ENCODE results near the gene RNF112. TPM values are rescaled to one million over a fixed set of nuclear protein-coding genes. Genes with fewer than 3 reads are reported as not detected.
A peak's percentile ranks its signal among the peaks of the same experiment; 100 is the strongest.

The RNF112 gene
- total and polyA plus RNA-seq, 2 experiments from 2014 or later: 0.83 to 9.1 TPM

GRCh38 chr17:19375732-19376131 lies 35.3 kb upstream of the RNF112 start:
- Histone ChIP-seq H3K4me1 (ENCODE audit: insufficient read depth) (peaks cover 14% of the 10 kb centered on the region), H3K9me3 (ENCODE audit: low read depth) (no peaks in the 10 kb centered on the region), H3K9me2 (ENCODE audit: insufficient read depth) (no peaks in the 10 kb centered on the region), H3K4me3 (no peak overlapping the region), H3K9ac (no peak overlapping the region), H3K79me2 (ENCODE audit: insufficient read depth) (peaks cover 35% of the 10 kb centered on the region), H3F3A (ENCODE audit: insufficient read depth) (peaks cover 22% of the 10 kb centered on the region), H4K20me1 (ENCODE audit: insufficient read depth) (no peaks in the 10 kb centered on the region), H3K27me3 (replicated peaks; ENCODE audit: insufficient read depth) (no peaks in the 10 kb centered on the region), H2AFZ (no peak overlapping the region), H3K4me2 (ENCODE audit: unreplicated experiment) (no peak overlapping the region), H3K27ac (no peak overlapping the region), H3K36me3 (ENCODE audit: low read depth) (peaks cover 8% of the 10 kb centered on the region; the same call in 1 of the 2 replicates)
- DNase-seq: no peak
- WGBS, 2 experiments (ENCODE audit: low coverage in 1 of 2, low lambda C conversion rate in 2 of 2, missing lambda C conversion rate in 2 of 2): 84 to 100% methylated on average over 1 of the region's 1 CpG
- TF ChIP-seq EZH2phosphoT487 (IDR thresholded peaks at IDR 0.05; ENCODE audit: insufficient read depth, low read depth) (no peak), EZH2 (IDR thresholded peaks at IDR 0.05; ENCODE audit: insufficient read depth, poor library complexity, severe bottlenecking) (no peak)
- in situ Hi-C loops (cut with MboI): no loop called here

GRCh38 chr17:19376811-19377210 lies 34.2 kb upstream of the RNF112 start:
- Histone ChIP-seq H3K27ac (peak overlapping the region; percentile 94), H3K9me3 (ENCODE audit: low read depth) (no peaks in the 10 kb centered on the region), H3K9me2 (ENCODE audit: insufficient read depth) (no peaks in the 10 kb centered on the region), H3K4me3 (peak overlapping the region; percentile 94), H3K4me2 (ENCODE audit: unreplicated experiment) (peak overlapping the region; percentile 95), H3K4me1 (ENCODE audit: insufficient read depth) (peaks cover 14% of the 10 kb centered on the region), H3K79me2 (ENCODE audit: insufficient read depth) (peaks cover 45% of the 10 kb centered on the region), H2AFZ (peak overlapping the region; percentile 94), H4K20me1 (ENCODE audit: insufficient read depth) (no peaks in the 10 kb centered on the region), H3F3A (ENCODE audit: insufficient read depth) (peaks cover 22% of the 10 kb centered on the region), H3K36me3 (ENCODE audit: low read depth) (peaks cover 16% of the 10 kb centered on the region; the same call in 1 of the 2 replicates), H3K9ac (peak overlapping the region; percentile 89), H3K27me3 (replicated peaks; ENCODE audit: insufficient read depth) (no peaks in the 10 kb centered on the region)
- TF ChIP-seq EZH2 (IDR thresholded peaks at IDR 0.05; ENCODE audit: insufficient read depth, poor library complexity, severe bottlenecking) (no peak), EZH2phosphoT487 (IDR thresholded peaks at IDR 0.05; ENCODE audit: insufficient read depth, low read depth) (no peak)
- in situ Hi-C loops (cut with MboI): no loop called here
- WGBS, 2 experiments (ENCODE audit: low coverage in 1 of 2, low lambda C conversion rate in 2 of 2, missing lambda C conversion rate in 2 of 2): 24 to 25% methylated on average over 2 of the region's 2 CpGs
- no peak for DNase-seq

- TF ChIP-seq EZH2 (IDR thresholded peaks at IDR 0.05; ENCODE audit: insufficient read depth, poor library complexity, severe bottlenecking) (no peak), EZH2phosphoT487 (IDR thresholded peaks at IDR 0.05; ENCODE audit: insufficient read depth, low read depth) (no peak)
- Histone ChIP-seq H3K9ac (peak overlapping the region; percentile 89), H3K4me1 (ENCODE audit: insufficient read depth) (peaks cover 14% of the 10 kb centered on the region), H3F3A (ENCODE audit: insufficient read depth) (peaks cover 22% of the 10 kb centered on the region), H3K36me3 (ENCODE audit: low read depth) (peaks cover 16% of the 10 kb centered on the region; the same call in 1 of the 2 replicates), H3K9me3 (ENCODE audit: low read depth) (no peaks in the 10 kb centered on the region), H3K79me2 (ENCODE audit: insufficient read depth) (peaks cover 55% of the 10 kb centered on the region), H3K9me2 (ENCODE audit: insufficient read depth) (no peaks in the 10 kb centered on the region), H3K4me2 (ENCODE audit: unreplicated experiment) (peak overlapping the region; percentile 95), H2AFZ (peak overlapping the region; percentile 94), H3K4me3 (peak overlapping the region; percentile 94), H3K27me3 (replicated peaks; ENCODE audit: insufficient read depth) (no peaks in the 10 kb centered on the region), H3K27ac (peak overlapping the region; percentile 94), H4K20me1 (ENCODE audit: insufficient read depth) (no peaks in the 10 kb centered on the region)
- WGBS, 2 experiments (ENCODE audit: low coverage in 1 of 2, low lambda C conversion rate in 2 of 2, missing lambda C conversion rate in 2 of 2): 1 to 2% methylated on average over 65 of the region's 67 CpGs
- in situ Hi-C loops (cut with MboI): no loop called here
- DNase-seq: peak; percentile 99
Observed at GRCh38 chr17:19377602-19378415, 33.2 kb upstream of the RNF112 start.

- Histone ChIP-seq H3F3A (ENCODE audit: insufficient read depth) (peaks cover 28% of the 10 kb centered on the region), H3K27ac (peak within 1 kb of the TSS; percentile 94), H3K36me3 (ENCODE audit: low read depth) (peaks cover 20% of the 10 kb centered on the region; the same call in 1 of the 2 replicates), H3K79me2 (ENCODE audit: insufficient read depth) (peaks cover 58% of the 10 kb centered on the region), H2AFZ (peak within 1 kb of the TSS; percentile 94), H3K4me1 (ENCODE audit: insufficient read depth) (peaks cover 15% of the 10 kb centered on the region), H3K4me3 (peak within 1 kb of the TSS; percentile 94), H3K9ac (peak within 1 kb of the TSS; percentile 89), H3K4me2 (ENCODE audit: unreplicated experiment) (peak within 1 kb of the TSS; percentile 95), H4K20me1 (ENCODE audit: insufficient read depth) (no peaks in the 10 kb centered on the region), H3K9me3 (ENCODE audit: low read depth) (no peaks in the 10 kb centered on the region), H3K9me2 (ENCODE audit: insufficient read depth) (no peaks in the 10 kb centered on the region), H3K27me3 (replicated peaks; ENCODE audit: insufficient read depth) (no peaks in the 10 kb centered on the region)
- DNase-seq: peak; percentile 48
- in situ Hi-C loops (cut with MboI): no loop called here
- WGBS, 2 experiments (ENCODE audit: low coverage in 1 of 2, low lambda C conversion rate in 2 of 2, missing lambda C conversion rate in 2 of 2): 1 to 2% methylated on average over 39 to 66 of the region's 69 CpGs
- TF ChIP-seq EZH2 (IDR thresholded peaks at IDR 0.05; ENCODE audit: insufficient read depth, poor library complexity, severe bottlenecking): no peak
- TF ChIP-seq EZH2phosphoT487 (IDR thresholded peaks at IDR 0.05; ENCODE audit: insufficient read depth, low read depth): no peak
Observed at GRCh38 chr17:19378416-19379360, 32.3 kb upstream of the RNF112 start, which contains the start of gene MAPK7. Gene MAPK7 (plus strand): TSS chr17:19378498. CDS start chr17:19378901, 403 bp downstream.

Measured in GM23248 (cell line).